ENCODE results near the gene LIPA. TPM values are rescaled to one million over a fixed set of nuclear protein-coding genes. Genes with fewer than 3 reads are reported as not detected.

Gene LIPA
- total RNA-seq, 1 donor from 2014 or later = 17.0 TPM

DNA sequence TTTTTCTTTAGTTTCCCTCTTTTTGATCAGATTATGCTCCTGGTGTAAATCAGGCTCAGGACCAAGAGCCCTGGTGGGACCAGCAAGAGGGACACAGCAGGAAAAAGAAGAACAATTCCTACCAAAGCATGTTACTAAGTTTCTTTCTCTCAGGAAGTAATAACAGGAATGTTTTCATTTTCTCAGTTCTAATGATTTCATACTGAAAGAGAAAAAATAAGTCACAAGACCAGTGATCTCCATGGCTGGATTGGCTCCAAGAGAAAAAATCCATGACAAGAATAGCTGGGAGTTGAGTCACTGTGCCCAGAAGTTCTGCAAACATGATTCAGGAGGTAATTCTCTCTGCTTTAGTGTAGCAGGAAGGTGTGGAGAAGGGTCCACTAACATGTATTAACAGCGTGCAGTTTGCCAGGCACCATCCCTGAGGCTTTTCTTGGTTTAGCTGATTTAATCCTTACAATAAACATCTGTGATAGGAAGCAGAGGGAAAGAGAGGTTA lies 26.5 kb upstream of the LIPA start:
- H3K4me3 Mint-ChIP-seq (ENCODE audit: low read depth) = no peak overlapping the region
- peaks cover 7% of the 10 kb centered on the region for H3K27me3 Mint-ChIP-seq
- H3K9me3 Mint-ChIP-seq (ENCODE audit: low read depth) = no peaks in the 10 kb centered on the region
- no peak for DNase-seq (ENCODE audit: low spot score, unreplicated experiment)
- H3K27ac Mint-ChIP-seq = peak overlapping the region; percentile 85
- peaks cover 6% of the 10 kb centered on the region for H3K4me1 Mint-ChIP-seq (ENCODE audit: low read depth)
- TF ChIP-seq CTCF (IDR thresholded peaks at IDR 0.05; ENCODE audit: unreplicated experiment) = no peak
- no peaks in the 10 kb centered on the region for H3K36me3 Mint-ChIP-seq (ENCODE audit: insufficient read depth)

GRCh38 chr10:89275383-89275782 lies 23.8 kb upstream of the LIPA start:
- Mint-ChIP-seq H3K4me3 (ENCODE audit: low read depth) (no peak overlapping the region), H3K4me1 (ENCODE audit: low read depth) (peaks cover 11% of the 10 kb centered on the region), H3K27ac (no peak overlapping the region), H3K36me3 (ENCODE audit: insufficient read depth) (no peaks in the 10 kb centered on the region), H3K27me3 (peaks cover 7% of the 10 kb centered on the region), H3K9me3 (ENCODE audit: low read depth) (peaks cover 3% of the 10 kb centered on the region)
- no peak for DNase-seq (ENCODE audit: low spot score, unreplicated experiment)
- no peak for TF ChIP-seq CTCF (IDR thresholded peaks at IDR 0.05; ENCODE audit: unreplicated experiment)

DNA sequence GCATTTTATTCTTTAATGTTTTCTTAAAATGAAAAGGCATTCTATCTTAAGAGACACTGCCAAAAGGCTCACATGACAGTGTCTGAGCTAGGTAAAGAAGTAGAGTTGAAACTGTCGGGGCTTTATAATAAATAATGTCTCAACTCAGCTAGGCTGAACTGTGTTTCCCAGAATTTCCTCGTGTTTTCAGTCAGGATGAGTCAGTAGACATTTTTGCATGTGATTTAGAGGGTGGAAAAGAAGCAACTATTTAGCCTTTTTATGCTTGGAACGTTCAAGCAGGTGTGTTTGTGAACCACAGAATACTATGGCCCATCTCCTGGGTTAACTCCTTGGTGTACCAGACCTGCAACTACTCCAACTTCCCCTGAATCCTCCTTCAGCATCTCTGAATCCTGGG lies 23.4 kb upstream of the LIPA start:
- H3K4me3 Mint-ChIP-seq (ENCODE audit: low read depth) = no peak overlapping the region
- no peak for TF ChIP-seq CTCF (IDR thresholded peaks at IDR 0.05; ENCODE audit: unreplicated experiment)
- peaks cover 3% of the 10 kb centered on the region for H3K9me3 Mint-ChIP-seq (ENCODE audit: low read depth)
- H3K4me1 Mint-ChIP-seq (ENCODE audit: low read depth) = peaks cover 11% of the 10 kb centered on the region
- peaks cover 7% of the 10 kb centered on the region for H3K27me3 Mint-ChIP-seq
- DNase-seq (ENCODE audit: low spot score, unreplicated experiment) = no peak
- no peaks in the 10 kb centered on the region for H3K36me3 Mint-ChIP-seq (ENCODE audit: insufficient read depth)
- H3K27ac Mint-ChIP-seq = no peak overlapping the region

DNA sequence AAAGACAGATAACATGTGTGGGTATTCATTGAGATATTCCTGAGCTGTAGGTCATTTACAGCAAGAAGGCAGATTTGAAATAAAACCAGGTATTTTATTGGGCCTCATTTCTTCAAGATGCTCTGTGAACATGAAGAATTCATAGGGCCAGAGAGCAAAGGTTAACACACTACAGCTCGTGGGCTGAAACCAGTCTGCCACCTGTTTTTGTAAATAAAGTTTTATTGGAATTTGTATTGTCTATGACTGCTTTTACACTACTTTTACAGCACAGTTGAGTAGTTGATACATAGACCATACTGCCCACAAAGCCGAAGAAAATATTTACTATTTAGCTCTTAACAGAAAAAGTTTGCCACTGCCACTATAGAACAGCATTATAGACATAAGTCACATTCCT lies 22.1 kb upstream of the LIPA start:
- Mint-ChIP-seq H3K9me3 (ENCODE audit: low read depth) (peaks cover 3% of the 10 kb centered on the region), H3K4me1 (ENCODE audit: low read depth) (peaks cover 11% of the 10 kb centered on the region), H3K27ac (no peak overlapping the region), H3K4me3 (ENCODE audit: low read depth) (no peak overlapping the region), H3K36me3 (ENCODE audit: insufficient read depth) (no peaks in the 10 kb centered on the region), H3K27me3 (peaks cover 7% of the 10 kb centered on the region)
- no peak for TF ChIP-seq CTCF (IDR thresholded peaks at IDR 0.05; ENCODE audit: unreplicated experiment)
- no peak for DNase-seq (ENCODE audit: low spot score, unreplicated experiment)

DNA sequence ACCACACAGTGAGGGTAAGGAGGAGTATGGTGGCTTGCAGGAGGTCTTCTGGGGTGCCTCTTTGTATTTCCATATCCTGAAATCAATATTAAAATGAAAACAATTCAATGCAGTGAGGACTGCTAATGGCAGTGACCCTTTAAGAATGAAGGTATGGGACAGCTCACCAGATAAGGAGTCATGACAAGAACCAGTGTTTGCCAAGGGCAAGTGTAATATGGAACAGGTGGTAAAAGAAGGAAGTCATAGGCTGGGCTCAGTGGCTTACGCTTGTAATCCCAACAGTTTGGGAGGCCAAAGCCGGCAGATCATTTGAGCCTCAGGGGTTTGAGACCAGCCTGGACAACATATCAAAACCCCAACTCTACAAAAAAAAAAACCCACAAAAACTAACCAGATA lies 20.0 kb upstream of the LIPA start:
- TF ChIP-seq CTCF (IDR thresholded peaks at IDR 0.05; ENCODE audit: unreplicated experiment) = no peak
- DNase-seq (ENCODE audit: low spot score, unreplicated experiment) = no peak
- Mint-ChIP-seq H3K4me3 (ENCODE audit: low read depth) (no peak overlapping the region), H3K4me1 (ENCODE audit: low read depth) (peaks cover 7% of the 10 kb centered on the region), H3K36me3 (ENCODE audit: insufficient read depth) (no peaks in the 10 kb centered on the region), H3K27me3 (peaks cover 7% of the 10 kb centered on the region), H3K27ac (peak overlapping the region; percentile 26), H3K9me3 (ENCODE audit: low read depth) (peaks cover 3% of the 10 kb centered on the region)
